Right atrium auricular region (tissue), 2 donors: ENCODE results near the gene DMD. TPM values are rescaled to one million over a fixed set of nuclear protein-coding genes. Genes with fewer than 3 reads are reported as not detected.

Source experiments
- DNase-seq: peaks from one replicate; pipeline ENCODE4 v3.0.0-alpha.2; 2019; ENCODE audit warnings: low spot score
- H3K27ac ChIP-seq, 2 donors: fragments of 200-600 bp; sonication (generic); 1 replicate in 1 of 2; 2 replicates in 1 of 2; pipeline ENCODE4 v1.5.1; 2016 to 2019
- H3K27me3 ChIP-seq, 2 donors: fragments of 200-600 bp; sonication (generic); one replicate each; pipeline versions ENCODE4 v1.5.1 to v1.6.0; 2017 to 2019
- H3K36me3 ChIP-seq: fragments of 200-600 bp; sonication (generic); one replicate; pipeline ENCODE4 v1.5.1; 2016
- H3K4me1 ChIP-seq, 2 donors: fragments of 200-600 bp; sonication (generic); one replicate each; pipeline versions ENCODE4 v1.5.1 to v1.6.0; 2017 to 2019
- H3K4me3 ChIP-seq, 2 donors: fragments of 200-600 bp; sonication (generic); 1 replicate in 1 of 2; 2 replicates in 1 of 2; pipeline ENCODE4 v1.5.1; 2017 to 2019; ENCODE audit warnings: mild to moderate bottlenecking in 1 of 2, moderate library complexity in 1 of 2
- H3K9me3 ChIP-seq, 2 donors: fragments of 200-600 bp; sonication (generic); one replicate each; pipeline ENCODE4 v1.5.1; 2019
- CTCF ChIP-seq, 2 donors: fragments of 200-600 bp; sonication (generic); IDR thresholded peaks; one replicate each; pipeline ENCODE4 v1.5.1; 2019; ENCODE audit warnings: antibody characterized with exemption in 2 of 2
- total RNA-seq, 2 donors: library from RNA; depleted of rRNA; stranded (reverse); fragments of >200 nt; gene quantifications; one replicate each; pipeline ENCODE4 v1.1.0, GENCODE V29; 2016

Gene DMD
- total RNA-seq, 2 donors from 2014 or later: 111 to 135 TPM

- Histone ChIP-seq H3K27ac (no peak overlapping the region), H3K27me3 (no peaks in the 10 kb centered on the region), H3K36me3 (peaks cover 4% of the 10 kb centered on the region), H3K4me1 (no peaks in the 10 kb centered on the region), H3K4me3 (no peak overlapping the region), H3K9me3 (no peaks in the 10 kb centered on the region)
- TF ChIP-seq CTCF (IDR thresholded peaks at IDR 0.05): no peak
- DNase-seq: no peak
These were observed 412.4 kb downstream of the DMD start for GRCh38 chrX:32798990-32799389.

GRCh38 chrX:32788936-32789335, 422.4 kb downstream of the DMD start:
- DNase-seq: no peak
- no peaks in the 10 kb centered on the region for H3K36me3 ChIP-seq
- no peak overlapping the region for H3K4me3 ChIP-seq
- TF ChIP-seq CTCF (IDR thresholded peaks at IDR 0.05): no peak
- H3K27me3 ChIP-seq: no peaks in the 10 kb centered on the region
- H3K9me3 ChIP-seq: no peaks in the 10 kb centered on the region
- H3K4me1 ChIP-seq: no peaks in the 10 kb centered on the region
- H3K27ac ChIP-seq: no peak overlapping the region

GRCh38 chrX:32780109-32780508, 431.2 kb downstream of the DMD start:
- no peak overlapping the region for H3K4me3 ChIP-seq
- H3K36me3 ChIP-seq: no peaks in the 10 kb centered on the region
- no peak for TF ChIP-seq CTCF (IDR thresholded peaks at IDR 0.05)
- no peaks in the 10 kb centered on the region for H3K9me3 ChIP-seq
- no peaks in the 10 kb centered on the region for H3K4me1 ChIP-seq
- no peak overlapping the region for H3K27ac ChIP-seq
- H3K27me3 ChIP-seq: no peaks in the 10 kb centered on the region
- no peak for DNase-seq

- H3K9me3 ChIP-seq: no peaks in the 10 kb centered on the region
- no peak for DNase-seq
- no peak overlapping the region for H3K4me3 ChIP-seq
- no peak overlapping the region for H3K27ac ChIP-seq
- H3K36me3 ChIP-seq: no peaks in the 10 kb centered on the region
- H3K4me1 ChIP-seq: no peaks in the 10 kb centered on the region
- H3K27me3 ChIP-seq: no peaks in the 10 kb centered on the region
- TF ChIP-seq CTCF (IDR thresholded peaks at IDR 0.05): no peak
These were observed 432.4 kb downstream of the DMD start for GRCh38 chrX:32778965-32779364.

GRCh38 chrX:32774966-32775365, 436.4 kb downstream of the DMD start:
- Histone ChIP-seq H3K9me3 (no peaks in the 10 kb centered on the region), H3K36me3 (no peaks in the 10 kb centered on the region), H3K27me3 (no peaks in the 10 kb centered on the region), H3K4me1 (no peaks in the 10 kb centered on the region), H3K27ac (no peak overlapping the region), H3K4me3 (no peak overlapping the region)
- DNase-seq: no peak
- no peak for TF ChIP-seq CTCF (IDR thresholded peaks at IDR 0.05)

- Histone ChIP-seq H3K9me3 (no peaks in the 10 kb centered on the region), H3K4me1 (peaks cover 0 to 4% of the 10 kb centered on the region in 2 donors), H3K27me3 (no peaks in the 10 kb centered on the region), H3K27ac (peak overlapping the region in 1 of 2 donors; percentile 41), H3K36me3 (no peaks in the 10 kb centered on the region), H3K4me3 (no peak overlapping the region)
- DNase-seq: no peak
- no peak for TF ChIP-seq CTCF (IDR thresholded peaks at IDR 0.05)
These were observed 462.3 kb downstream of the DMD start for GRCh38 chrX:32749070-32749469.
